Suprapubic skin (tissue), 3 donors: Measurements from ENCODE around the gene SDC4.

Experiments
- CTCF ChIP-seq, 2 donors: fragments of 200-600 bp in 1 of 2; fragments of 450-650 bp in 1 of 2; sonication (generic) in 1 of 2; IDR thresholded peaks; one replicate each; pipeline ENCODE4 v1.5.1; 2016 to 2019; ENCODE audit warnings: antibody characterized with exemption in 2 of 2, mild to moderate bottlenecking in 1 of 2, moderate library complexity in 1 of 2
- POLR2A ChIP-seq, 2 donors: fragments of 450-650 bp; IDR thresholded peaks; one replicate each; pipeline ENCODE4 v1.6.1; 2017; ENCODE audit warnings: antibody characterized with exemption in 2 of 2, mild to moderate bottlenecking in 2 of 2, moderate library complexity in 2 of 2

GRCh38 chr20:45299786-45300185 lies 48.4 kb downstream of the SDC4 start:
- TF ChIP-seq CTCF (IDR thresholded peaks at IDR 0.05) (no peak), POLR2A (IDR thresholded peaks at IDR 0.05) (no peak)
